GM21825 (cell line): ENCODE measurements around the gene MSX2.

ENCODE experiments used
- ATAC-seq: cut with Tn5 transposase; IDR thresholded peaks from one replicate; pipeline ENCODE4 v1.9.1; 2021; ENCODE audit warnings: mild to moderate bottlenecking, moderate library complexity; ENCODE audit not compliant: unreplicated experiment

Gene MSX2

DNA sequence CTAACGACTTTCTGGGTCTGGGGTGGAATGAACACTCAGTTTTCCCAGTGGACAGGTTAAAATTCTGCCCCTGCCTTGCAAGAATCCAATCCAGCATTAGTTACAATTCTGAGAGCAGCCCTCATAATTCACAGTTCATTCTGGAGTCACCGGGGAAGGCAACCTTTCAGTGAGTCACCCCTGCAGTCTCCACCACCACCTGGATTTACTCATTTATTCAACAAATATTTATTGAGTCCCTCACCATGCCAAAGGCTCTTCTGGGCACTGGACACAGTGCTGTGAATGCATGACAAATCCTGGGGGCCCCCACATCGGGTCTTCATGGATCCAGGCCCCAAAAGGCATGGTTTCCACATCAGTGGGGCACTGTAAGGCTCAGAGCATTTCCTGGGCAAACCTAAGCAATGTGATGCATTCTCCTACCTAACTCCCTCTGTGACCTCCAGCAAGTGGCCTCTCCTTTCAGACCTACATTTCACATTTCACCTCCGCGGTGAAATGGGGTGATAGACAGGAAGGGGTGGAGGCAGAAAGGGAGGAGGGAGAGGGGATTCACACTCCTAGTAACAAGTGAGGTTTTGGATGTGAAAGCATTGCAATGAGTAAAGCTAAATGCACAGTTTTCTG lies 6.4 kb upstream of the MSX2 start:
- ATAC-seq = no peak

DNA sequence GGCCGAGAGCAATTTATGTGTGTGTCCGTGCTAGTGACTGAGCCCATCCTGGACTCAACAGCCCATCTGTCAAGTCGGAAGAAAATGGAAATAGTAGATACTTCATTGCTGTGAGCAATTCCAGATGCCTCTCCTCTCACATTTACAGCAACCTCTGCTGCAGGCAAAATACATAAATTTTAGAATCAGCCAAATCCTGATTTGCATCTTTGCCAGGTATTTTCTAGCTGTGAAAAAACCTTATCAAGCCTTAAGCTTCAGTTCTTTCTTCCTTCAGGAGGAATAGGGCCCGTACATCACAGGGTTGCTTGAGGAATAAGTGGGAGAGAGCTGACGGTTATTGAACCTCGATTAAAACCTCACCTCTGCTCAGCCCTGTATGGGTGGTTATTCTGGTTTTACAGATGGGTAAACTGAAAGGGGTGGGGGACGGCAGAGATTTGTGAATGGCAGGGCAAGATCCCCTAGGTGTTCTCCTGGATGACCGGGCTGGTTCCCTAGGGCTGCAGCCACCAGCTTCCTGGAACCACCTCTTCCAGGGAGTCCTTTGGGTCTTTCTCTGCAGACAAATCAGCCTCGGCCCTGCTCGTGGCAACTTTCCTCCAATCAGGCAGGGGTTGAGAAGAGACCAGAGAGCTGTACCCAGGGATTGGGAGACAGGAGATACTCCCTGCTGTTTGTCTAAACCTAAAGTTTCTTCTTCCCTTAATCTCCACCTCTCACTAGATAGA lies 5.3 kb upstream of the MSX2 start:
- no peak for ATAC-seq

DNA sequence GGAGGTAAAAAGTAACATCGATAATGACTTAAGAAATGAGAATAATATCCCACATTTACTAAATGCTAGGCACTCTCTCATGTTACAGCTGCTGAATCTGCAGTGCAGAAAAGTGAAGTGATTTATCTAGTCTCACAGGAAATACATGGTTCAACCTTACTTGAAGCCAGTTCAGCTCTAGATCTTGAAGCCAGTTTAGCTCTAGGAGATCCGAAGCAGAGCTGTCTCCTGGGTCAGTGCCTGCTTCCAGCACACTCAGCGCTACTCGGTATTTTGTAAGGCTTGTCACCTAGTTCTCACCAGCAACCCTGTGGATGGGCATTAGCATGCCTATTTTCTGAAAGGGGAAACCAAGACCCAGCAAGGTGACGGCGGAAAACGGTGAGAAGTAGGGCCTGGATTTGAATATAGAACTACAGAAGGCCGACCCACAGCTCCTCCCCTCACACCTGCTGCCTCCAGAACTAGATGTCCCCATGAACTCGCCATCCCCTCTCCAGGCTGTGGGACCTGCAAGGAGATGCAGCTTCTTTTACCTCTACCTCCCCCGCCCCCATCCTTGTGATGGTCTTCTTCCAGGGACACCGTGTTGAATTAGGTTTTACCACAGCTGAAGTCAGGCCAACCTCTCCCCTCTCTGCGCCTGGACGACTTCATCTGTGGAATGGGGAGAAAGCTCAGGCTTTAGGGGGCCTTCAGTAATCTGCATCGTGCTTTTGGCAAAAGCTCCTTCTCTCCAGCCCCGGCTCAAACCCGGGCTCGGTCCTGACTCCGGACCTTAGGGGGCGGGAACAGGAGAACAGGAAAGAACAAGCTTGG lies 4.4 kb upstream of the MSX2 start:
- no peak for ATAC-seq

DNA sequence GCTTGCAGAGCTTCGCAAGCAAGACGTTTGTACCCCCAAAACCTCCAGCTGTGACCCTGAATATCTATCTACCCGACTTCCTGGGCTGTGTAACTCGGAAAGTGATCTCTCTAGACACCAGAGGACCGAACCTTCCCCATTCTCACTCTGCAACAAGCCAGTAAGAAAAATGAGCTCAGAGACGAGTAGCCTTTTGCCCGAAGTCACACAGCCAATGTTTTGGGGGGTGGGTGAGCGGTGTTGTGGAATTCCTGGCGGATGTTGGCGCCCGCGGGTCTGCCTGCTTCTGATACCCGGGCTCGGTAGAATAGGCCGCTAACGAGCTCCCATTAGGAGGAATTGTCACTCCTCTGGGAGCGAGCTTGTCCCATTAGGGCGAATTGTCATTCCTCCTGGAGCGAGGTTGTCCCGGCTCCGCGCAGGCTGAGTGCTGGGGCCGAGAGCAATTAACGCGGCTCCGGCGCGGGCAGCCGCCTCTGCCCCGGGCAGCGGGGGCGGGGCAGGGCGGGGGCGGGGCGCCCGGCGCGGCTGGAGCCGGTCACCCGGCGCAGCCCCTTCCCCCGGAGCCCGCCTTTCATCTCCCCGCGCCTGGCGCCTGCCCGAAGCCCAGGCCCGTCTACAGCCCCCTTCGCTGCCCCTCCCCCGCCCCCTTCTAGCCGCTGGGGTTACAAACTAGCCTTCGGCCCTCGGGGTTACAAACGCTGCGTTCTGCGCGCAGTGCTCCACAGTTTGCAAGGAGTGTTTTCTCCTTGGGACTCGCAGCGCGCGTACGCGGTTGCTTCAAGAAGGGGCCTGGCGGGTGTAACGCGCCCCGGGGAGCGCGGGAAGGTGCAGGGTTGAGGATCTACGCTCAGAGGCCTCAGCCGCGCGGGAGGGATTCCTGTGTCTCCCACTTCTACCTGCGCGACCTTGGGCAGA lies 3.5 kb upstream of the MSX2 start:
- ATAC-seq = no peak

DNA sequence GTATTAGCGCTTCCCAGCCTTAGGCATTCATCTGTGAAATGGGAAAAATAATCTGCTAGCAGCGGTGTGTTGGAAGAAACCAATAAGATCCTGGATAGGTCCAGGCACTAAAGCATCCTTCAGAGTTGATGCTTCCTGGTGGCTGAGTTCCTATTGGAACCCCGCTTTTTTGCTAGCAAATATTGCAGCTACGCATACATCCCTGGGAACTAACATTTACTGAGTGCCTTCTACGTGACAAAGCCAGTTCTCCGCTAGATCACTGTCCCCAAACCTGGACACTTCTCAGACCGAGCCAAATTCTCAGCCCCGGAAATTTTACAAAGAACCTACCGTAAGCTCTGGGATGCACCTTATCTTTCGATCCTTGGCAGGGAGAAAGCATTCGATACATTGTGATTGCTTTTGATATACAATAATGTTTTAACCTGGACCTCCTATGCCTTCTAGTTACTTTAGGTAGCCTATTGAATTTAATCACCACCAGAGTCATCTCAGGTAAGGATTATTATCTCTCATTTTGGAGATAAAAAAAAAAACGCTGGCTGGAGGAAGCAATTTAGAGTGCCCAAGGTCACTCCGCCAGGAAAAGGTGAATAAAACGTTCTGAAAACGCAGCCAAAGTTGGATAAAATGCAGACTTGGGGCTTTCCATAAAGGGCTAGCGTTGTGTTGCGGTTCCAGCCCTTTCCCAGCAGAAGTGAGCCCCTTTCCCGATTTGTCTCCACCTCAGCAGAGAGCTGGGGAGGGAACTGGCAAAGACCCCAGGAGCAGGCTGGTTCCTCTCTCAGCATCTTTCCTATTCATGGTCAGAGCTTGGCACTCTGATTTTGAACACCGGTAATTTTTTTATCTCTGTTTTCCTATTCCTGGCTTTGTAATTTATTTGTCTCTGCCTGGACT lies 2.6 kb upstream of the MSX2 start:
- ATAC-seq = no peak

DNA sequence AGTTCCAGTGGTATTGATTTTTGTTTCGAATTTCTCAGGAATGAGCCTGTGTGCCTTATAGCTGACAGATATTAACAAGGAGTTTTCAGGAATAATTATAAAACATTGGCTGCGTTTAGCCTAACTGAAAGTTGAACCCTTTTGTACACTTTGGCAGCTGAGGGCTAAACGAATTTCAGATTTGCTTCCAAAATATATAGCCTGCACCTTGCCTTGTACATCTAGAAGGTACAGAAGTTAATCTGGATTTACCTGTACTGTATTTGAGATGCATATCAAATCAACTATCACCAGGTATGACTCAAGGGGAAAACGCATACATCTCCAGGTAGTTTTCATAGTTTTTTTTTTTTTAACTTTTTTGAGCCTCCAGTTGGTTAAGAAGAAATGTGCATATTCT lies 1.9 kb upstream of the MSX2 start:
- no peak for ATAC-seq

DNA sequence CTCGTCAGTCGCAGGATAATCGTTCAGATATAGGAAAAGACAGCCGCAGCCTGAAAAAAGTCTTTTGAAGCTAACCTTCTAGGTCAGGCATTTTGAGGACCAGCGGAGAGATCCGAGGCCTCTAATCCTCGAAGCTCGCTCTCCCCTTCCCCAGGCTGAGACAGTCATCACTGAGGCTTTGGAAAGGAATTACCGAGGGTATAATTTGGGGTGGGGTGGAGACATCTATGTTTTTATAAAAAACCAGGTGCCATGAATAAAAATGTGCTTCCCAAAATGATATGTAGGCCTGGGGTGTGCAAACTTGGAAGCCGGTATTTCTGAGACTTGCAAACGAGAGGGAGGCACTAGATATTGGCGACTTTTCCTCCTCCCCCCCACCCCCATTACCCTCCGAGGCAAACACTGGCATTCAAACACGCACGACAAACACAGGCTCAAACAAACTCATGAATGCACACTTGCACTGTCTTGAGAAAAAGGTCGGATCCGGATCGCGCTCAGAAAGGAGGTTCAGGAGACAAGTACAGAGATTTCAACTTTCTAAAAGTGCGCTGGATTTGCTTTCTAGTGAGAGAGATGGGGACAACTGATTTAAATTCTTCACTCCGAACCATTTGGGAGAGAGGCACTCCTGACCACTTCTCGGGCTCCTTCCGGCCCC lies 935 bp upstream of the MSX2 start:
- no peak for ATAC-seq

DNA sequence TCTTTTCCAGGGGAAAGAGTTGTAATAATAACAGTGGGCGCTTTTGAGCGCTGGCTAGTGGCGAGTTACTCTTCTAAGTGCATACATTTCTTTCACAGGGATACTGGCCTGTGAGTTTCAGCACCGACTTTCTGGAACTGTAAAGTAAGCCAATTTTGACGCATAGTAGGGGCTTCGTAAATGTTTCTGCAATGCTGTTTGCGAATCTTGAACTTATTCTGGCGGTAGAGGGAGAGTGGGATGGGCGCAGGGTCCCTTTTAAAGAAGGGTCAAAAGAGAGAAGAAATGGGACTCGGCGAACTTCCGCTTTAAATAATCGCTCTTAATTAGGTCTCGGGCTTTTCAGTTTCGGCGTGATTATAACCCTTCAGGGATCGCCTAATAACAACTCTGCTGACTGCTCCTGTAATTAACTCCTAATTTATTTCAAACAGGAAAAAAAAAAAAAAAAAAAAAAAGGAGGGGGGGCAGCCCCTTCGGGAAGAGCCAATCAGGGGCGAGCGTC lies 351 bp upstream of the MSX2 start:
- no peak for ATAC-seq

DNA sequence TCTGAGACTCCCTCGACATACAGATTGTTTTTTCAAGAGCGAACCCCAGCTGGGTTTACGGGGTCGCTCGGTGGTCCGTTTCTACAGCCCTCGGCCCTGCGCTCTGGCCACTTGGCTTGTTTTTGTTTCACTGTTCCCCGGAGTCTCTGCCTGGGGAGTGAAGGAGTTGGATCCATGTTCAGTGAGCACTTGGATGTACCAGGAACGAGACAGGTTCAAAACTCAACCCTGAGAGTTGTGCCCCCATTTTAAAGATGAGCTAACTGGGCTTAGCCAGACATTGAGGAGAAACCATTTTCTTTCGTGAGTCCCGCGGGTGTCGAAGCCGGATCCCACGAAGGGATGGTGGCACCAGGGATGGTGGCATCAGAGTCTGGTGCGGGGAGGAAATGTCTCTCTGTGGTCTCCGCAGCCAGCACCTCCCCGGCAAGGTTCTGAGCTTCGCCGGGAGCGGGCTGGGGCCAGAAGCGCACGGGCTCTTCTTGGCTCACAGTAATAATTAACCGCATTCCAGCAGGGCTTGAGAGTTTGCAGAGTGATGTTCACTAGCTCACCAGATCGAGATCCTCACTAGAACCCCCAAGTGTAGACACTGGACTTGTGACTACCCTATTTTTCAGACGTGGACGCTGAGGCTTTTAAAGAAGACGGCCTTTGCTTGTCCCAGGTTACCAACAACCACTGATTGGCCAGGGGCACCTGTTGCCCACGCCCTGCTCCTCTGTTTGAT lies 1.0 kb downstream of the MSX2 start:
- ATAC-seq = no peak

DNA sequence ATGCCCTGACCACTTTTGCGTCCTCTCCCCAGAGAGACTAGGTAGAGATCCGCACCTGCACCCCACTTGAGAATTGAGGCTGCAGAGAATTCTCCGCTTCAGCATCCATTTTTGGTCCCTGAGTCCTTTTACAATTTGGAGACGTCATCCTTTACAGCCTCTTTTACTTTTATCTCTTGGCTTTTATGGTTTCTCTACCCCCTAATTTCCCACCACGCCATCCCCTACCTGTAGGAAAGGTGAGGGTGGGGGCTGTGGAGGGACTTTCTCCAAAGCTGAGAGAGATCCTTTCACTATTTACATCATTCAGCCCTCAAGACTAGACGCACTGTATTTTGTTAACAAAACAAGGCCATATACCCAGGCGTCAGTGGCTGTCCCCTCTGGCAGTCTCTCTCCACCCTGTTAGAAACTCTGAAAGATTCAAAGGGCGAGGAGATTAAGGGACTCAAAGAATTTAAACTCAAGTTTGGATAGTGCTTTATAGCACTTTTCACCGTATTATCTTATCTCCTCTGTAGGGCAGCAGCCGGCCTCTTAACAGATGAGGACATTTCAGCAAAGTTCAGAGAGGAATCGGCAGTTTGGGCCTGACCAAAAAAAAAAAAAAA lies 1.7 kb downstream of the MSX2 start:
- no peak for ATAC-seq

DNA sequence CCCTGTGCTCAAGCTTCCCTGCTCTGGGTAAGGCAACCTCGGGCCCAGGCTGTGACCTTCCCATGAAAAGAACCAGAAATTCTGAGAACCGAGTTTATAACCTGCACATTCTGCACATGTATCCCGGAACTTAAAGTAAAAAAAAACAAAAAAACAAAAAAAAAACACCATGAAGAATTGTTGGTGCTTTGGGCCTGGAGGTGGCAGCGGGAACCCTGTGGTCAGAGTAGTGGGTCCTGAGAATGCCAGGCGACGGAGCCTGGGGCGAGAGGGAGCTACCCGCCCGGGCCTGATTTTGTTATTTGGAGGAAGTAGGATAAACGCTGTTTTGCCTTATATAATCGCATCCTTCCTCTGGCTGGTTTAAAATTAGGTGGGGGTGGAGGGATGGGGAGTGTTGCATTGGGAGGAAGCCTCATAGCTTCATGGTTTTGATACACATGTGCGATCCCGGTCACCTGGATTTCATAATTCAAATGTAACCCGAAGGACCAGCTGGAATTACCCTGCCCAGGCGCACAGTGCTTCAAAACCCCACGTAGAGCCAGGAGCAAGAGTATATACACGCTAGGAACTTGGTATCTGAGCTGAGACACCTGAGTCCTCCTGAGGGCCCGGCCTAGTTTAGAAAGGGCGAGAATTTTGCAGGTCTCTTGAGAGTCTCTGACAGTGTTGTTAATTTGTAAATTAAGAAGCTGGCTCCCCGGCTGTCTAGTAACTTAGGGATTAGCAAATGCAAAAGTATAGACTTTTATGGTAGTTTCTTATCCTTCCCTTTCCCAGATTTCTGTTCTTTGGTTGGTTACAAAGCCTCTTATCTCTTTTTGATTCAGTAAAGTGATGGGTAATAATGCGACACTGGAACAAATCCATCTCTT lies 2.8 kb downstream of the MSX2 start:
- no peak for ATAC-seq

DNA sequence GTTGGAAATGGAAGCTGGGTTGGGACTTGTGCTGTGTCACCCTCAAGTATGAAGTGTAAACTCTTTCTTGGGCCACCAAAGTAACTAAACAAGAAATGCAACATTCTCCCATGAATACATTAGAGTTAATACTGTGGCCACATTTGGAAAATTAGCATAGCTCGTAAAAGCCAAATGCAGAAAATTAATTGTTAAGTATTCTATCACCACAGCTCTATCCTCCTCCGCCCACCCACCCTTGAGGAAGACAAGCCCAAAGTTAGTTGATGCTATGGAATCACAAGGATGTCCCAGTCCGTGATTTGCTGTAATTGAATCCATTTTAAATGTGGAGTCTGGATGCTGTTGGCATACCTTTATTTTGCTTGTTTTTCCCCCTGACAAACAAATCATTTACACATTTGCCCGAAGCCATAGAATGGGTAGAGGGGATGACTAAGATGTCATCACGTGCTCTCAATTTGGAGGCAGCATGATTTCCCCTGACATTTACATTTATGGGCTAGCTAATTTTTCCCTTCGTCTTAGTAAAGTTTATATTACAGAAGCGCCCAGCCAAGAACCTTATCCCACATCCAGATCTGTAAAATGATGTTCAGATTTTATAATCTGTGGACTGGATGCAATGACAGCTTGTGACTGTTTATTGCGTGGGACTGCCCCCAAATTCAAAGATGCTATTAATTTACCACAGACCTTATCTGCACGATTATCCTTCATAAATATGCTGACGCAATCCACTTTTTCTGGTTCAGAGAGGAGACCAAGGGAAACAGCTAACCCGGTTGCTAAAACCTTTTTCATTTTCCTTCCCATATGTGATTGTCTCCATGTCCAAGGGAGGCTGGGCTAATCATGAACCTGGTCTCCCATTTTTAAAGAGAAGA lies 3.7 kb downstream of the MSX2 start:
- ATAC-seq = no peak

DNA sequence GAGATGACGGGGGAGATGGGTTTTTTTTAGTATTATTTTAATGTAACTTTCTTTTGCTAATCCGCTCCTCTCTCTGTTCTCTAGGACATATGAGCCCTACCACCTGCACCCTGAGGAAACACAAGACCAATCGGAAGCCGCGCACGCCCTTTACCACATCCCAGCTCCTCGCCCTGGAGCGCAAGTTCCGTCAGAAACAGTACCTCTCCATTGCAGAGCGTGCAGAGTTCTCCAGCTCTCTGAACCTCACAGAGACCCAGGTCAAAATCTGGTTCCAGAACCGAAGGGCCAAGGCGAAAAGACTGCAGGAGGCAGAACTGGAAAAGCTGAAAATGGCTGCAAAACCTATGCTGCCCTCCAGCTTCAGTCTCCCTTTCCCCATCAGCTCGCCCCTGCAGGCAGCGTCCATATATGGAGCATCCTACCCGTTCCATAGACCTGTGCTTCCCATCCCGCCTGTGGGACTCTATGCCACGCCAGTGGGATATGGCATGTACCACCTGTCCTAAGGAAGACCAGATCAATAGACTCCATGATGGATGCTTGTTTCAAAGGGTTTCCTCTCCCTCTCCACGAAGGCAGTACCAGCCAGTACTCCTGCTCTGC lies 4.8 kb downstream of the MSX2 start:
- no peak for ATAC-seq

DNA sequence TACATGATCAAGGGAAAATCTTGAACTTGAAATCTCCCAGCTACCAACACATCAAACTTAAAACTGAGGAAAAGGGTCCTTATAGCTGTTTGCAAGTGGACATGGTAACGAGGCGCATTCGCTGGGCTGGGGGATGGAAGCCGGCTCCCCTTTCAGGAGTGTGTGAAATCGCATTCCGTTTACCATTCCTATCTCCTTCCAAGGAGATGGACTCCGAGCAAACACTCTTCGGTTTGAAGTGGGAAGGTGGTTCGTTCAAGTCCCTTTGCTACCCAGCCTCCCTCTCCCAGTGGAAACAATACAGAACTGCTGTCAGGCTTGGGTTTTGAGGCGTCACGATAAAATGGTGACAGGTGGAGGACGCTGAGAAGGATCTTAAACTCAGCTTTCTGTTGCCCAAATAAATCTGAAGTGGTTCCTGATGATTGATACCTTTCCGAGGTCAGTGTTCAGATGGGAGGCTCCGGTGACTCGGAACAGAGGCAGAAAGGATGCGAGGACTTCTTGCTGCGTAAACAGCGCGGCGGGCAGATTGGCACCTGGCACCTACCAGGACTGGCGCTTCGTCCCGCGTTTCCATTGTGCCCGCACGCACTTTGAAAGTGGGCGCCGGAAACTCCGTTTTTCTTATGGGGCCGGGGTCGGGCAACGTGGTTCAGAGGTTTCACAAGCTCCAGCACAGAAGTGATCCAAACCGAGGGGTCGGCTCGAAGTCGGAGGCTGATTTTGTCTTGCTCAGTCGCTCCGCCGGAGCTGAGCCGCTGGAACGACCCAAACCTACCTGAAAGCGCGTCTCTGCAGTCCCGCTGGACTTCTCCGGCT lies 7.0 kb downstream of the MSX2 start:
- no peak for ATAC-seq
